Immature natural killer cell (primary cell): ENCODE results near the gene USP34. TPM values are rescaled to one million over a fixed set of nuclear protein-coding genes. Genes with fewer than 3 reads are reported as not detected.

ENCODE experiments used
- polyA plus RNA-seq, 3 donors: library from polyadenylated mRNA; unstranded; fragments of 300-500 nt; fragmentation: Illumina TruSeq; gene quantifications; one replicate each; pipeline ENCODE4 v1.2.3, GENCODE V29; 2021

Gene USP34
- polyA plus RNA-seq, 3 donors from 2014 or later = 9.0 to 37.3 (median 16.3) TPM

Other genes starting within 250 kb of the USP34 start
- gene XPO1, start 67.3 kb upstream of the USP34 start, polyA plus RNA-seq = 10 to 100 TPM; 19.7 to 44.4 (median 19.9) TPM